BJ (cell line): ENCODE data around the gene PPARGC1A. TPM values are rescaled to one million over a fixed set of nuclear protein-coding genes. Genes with fewer than 3 reads are reported as not detected.

Source experiments
- CTCF ChIA-PET: fragments of 350-600 bp; formaldehyde crosslinking; extraction: SDS; loops from one replicate; lab custom pipeline; 2021; ENCODE audit warnings: antibody characterized with exemption, inconsistent platforms; lab: Yijun Ruan, JAX
- POLR2A ChIA-PET: fragments of 300-600 bp; sonication (Branson Sonifier 250); formaldehyde crosslinking; extraction: SDS; loops from one replicate; lab custom pipeline; 2021; ENCODE audit warnings: antibody characterized with exemption; lab: Charles Lee
- DNase-seq: peaks from one replicate; pipeline ENCODE4 v3.0.0-alpha.2; 2011; ENCODE audit warnings: low read depth
- H3K27me3 ChIP-seq: 2 replicates; pipeline ENCODE4 v1.6.0; 2011; ENCODE audit warnings: low read length; ENCODE audit not compliant: control insufficient read depth, insufficient read depth
- H3K36me3 ChIP-seq: 2 replicates; pipeline ENCODE4 v1.5.1; 2011; ENCODE audit warnings: low read length; ENCODE audit not compliant: control insufficient read depth, insufficient read depth
- H3K4me3 ChIP-seq: 2 replicates; pipeline ENCODE4 v1.5.1; 2011; ENCODE audit warnings: low read depth, mild to moderate bottlenecking, control low read depth, low read length
- polyA plus RNA-seq: library from polyadenylated mRNA; depleted of rRNA; stranded (reverse); fragments of >200 nt; gene quantifications from 2 replicates; pipeline ENCODE4 v1.2.3, GENCODE V29; 2011
- TF ChIP-seq, protein P1 (sequence below): IDR thresholded peaks from 2 replicates; pipeline ENCODE4 v1.5.1; 2011; ENCODE audit warnings: low read depth, mild to moderate bottlenecking, control low read depth, inconsistent platforms, low read length, moderate library complexity; ENCODE audit not compliant: insufficient read depth

The PPARGC1A gene
- polyA plus RNA-seq, 1 experiment: 0.11 TPM

DNA sequence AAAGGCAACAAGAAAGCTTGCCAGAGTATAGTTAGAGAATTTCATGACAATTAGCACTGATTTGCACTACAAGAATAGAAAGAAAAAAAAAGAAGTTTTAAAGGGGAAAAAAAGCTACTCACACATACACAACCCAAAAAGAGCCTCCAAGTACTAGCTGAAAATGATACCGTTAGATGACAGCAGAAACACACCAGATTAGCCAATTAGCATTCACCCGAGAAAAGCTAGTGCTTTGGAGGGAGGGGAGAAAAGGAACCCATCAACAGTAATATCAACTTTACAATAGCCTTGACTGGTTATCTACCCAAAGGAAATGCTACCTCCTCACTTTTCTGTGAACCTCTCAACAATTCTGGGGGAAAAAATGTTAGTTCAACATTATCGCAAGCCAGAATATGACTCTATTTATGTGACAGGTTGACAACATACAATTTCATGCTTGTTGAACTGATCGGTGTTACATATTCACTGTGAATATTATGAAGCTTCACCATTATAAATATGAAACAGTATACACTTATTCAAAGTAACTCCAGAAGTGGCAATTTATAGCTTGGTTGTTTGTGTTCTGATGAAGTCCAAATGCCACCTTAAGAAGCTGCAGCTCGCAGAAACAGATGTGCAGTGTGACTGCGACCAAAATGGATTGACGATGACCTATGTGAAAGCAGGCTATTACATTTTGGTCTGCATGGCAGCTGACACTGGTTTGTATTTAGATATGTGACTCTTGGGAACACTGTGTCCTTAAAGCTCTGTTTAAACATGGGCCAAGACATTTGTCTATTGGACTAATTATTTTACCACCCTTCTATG, 15.9 kb downstream of the PPARGC1A start:
- no peak for DNase-seq
- CTCF ChIA-PET: interaction anchor here (1.2 kb wide), 1 partner anchor 317 kb away, joined by 3 read pairs; no protein-coding TSS in a partner anchor
- POLR2A ChIA-PET: no interaction called here
- Histone ChIP-seq H3K27me3 (no peaks in the 10 kb centered on the region), H3K36me3 (no peaks in the 10 kb centered on the region), H3K4me3 (no peak overlapping the region)
- TF ChIP-seq, protein P1, sequence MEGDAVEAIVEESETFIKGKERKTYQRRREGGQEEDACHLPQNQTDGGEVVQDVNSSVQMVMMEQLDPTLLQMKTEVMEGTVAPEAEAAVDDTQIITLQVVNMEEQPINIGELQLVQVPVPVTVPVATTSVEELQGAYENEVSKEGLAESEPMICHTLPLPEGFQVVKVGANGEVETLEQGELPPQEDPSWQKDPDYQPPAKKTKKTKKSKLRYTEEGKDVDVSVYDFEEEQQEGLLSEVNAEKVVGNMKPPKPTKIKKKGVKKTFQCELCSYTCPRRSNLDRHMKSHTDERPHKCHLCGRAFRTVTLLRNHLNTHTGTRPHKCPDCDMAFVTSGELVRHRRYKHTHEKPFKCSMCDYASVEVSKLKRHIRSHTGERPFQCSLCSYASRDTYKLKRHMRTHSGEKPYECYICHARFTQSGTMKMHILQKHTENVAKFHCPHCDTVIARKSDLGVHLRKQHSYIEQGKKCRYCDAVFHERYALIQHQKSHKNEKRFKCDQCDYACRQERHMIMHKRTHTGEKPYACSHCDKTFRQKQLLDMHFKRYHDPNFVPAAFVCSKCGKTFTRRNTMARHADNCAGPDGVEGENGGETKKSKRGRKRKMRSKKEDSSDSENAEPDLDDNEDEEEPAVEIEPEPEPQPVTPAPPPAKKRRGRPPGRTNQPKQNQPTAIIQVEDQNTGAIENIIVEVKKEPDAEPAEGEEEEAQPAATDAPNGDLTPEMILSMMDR: no peak

DNA sequence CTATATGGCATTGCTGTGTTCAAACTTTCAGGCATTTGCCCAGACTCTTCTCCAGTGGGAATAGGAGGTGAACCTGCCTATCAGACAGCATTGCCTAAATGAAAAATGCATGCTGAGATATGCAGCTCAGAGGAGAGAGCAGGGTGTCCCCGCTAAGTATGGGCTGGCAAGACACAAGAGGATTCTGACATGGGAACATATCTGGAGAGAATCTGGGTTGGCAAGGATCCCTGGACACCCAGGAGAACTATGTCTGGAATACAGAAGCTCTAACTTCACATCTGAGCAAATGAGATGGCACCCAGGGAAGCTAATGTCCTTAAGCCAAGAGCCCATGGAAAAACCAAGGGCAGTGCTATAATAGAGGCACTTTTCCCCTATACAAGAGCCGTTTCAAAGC, 18.4 kb downstream of the PPARGC1A start:
- Histone ChIP-seq H3K4me3 (no peak overlapping the region), H3K27me3 (no peaks in the 10 kb centered on the region), H3K36me3 (no peaks in the 10 kb centered on the region)
- no peak for DNase-seq
- CTCF ChIA-PET: interaction anchor here (1.2 to 2.4 kb wide), 2 partner anchors 14 to 547 kb away, joined by 4 to 6 read pairs; no protein-coding TSS in a partner anchor
- POLR2A ChIA-PET: no interaction called here
- TF ChIP-seq, protein P1: no peak

DNA sequence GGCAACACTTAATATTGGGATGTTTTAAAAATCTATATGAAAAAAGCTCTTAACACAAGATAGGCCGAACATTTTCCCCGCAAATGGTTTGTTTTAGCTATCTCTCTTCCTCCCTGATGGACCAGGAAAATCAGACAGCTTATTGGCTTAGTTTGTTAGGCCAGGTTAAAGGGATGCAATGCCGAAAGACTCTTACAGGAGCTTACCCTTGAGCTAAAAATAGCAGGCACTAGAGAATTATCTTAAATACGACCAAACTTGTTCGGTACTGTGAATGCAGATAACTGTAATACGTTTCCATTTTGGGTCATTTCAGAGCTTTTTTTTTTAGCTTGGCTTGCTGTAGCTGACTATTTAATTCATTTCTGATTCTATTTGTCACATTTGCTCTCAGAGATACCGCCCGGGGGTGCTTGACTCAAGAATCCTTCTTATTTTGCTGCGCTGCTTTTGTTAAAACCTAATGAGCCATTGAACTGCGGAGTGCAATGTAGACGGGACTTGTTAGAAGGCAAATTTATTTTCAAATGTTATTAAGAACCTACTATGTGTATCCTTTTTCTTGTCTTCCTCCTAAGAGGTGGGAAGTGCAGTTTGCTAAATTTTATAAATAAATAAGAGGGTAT, 23.3 kb downstream of the PPARGC1A start:
- H3K27me3 ChIP-seq: no peaks in the 10 kb centered on the region
- H3K36me3 ChIP-seq: no peaks in the 10 kb centered on the region
- no peak overlapping the region for H3K4me3 ChIP-seq
- DNase-seq: no peak
- TF ChIP-seq, protein P1: no peak
- ChIA-PET CTCF (interaction anchor here (0.6 to 3.3 kb wide), 3 partner anchors 10 to 1330 kb away, joined by 3 to 7 read pairs (median 3); no protein-coding TSS in a partner anchor), POLR2A (no interaction called here)

DNA sequence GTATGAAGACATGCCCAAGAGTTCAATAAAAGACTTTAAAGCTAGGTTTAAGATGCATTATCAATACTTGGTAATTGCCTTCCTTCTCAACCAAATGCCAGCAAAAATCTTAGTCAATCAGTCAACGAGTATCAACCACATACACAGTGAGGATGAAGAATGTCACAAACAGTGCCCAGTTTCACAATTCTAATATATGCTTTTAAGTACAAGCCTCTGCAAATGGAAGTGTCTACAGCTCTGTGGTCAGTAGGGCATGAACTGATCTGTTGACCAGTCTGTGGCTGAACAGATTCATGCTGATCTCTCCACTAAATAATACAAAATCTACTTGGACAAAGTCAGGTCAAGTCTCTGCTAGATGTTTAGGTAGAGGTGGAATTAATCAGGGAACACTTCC, 27.9 kb downstream of the PPARGC1A start:
- DNase-seq: no peak
- ChIA-PET POLR2A (no interaction called here), CTCF (no interaction called here)
- Histone ChIP-seq H3K36me3 (no peaks in the 10 kb centered on the region), H3K4me3 (no peak overlapping the region), H3K27me3 (no peaks in the 10 kb centered on the region)
- TF ChIP-seq, protein P1: no peak

DNA sequence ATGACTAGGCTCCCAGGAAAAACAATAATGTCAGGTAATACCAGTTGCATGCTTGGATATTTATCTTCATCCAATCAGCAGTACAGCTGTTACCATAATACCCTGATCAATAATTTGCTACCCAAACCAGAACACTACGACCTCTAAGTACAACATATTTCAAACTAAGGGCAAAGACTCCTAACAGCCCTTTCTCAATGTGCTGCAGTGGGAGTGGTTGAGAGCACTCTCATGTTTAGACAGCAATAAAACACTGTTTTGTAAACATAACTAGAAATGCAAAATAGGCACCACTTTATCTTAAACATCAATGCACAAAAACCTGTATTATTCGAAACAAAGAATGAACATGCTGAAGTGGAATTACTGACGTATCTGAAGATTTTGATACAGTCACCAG, 28.9 kb downstream of the PPARGC1A start:
- DNase-seq: no peak
- TF ChIP-seq, protein P1: no peak
- ChIA-PET CTCF (no interaction called here), POLR2A (no interaction called here)
- Histone ChIP-seq H3K4me3 (no peak overlapping the region), H3K36me3 (no peaks in the 10 kb centered on the region), H3K27me3 (no peaks in the 10 kb centered on the region)
